Thoracic aorta (tissue), 2 donors: ENCODE measurements around the gene FNIP2. TPM values are rescaled to one million over a fixed set of nuclear protein-coding genes. Genes with fewer than 3 reads are reported as not detected.

Source experiments
- ATAC-seq: fragments of 150-250 bp; one replicate; pipeline ENCODE4 v1.8.0; 2017; ENCODE audit warnings: low read depth; ENCODE audit not compliant: insufficient number of reproducible peaks, low FRiP score
- DNase-seq: peaks from one replicate; pipeline ENCODE4 v3.0.0-alpha.2; 2020; ENCODE audit warnings: low spot score
- H3K27ac ChIP-seq, 2 donors: fragments of 200-600 bp; sonication (generic); 1 replicate in 1 of 2; 2 replicates in 1 of 2; pipeline ENCODE4 v1.5.1; 2016; ENCODE audit warnings: mild to moderate bottlenecking in 2 of 2, moderate library complexity in 2 of 2
- H3K27me3 ChIP-seq: fragments of 200-600 bp; sonication (generic); replicated peaks from 2 replicates; pipeline ENCODE4 v1.6.0; 2016; ENCODE audit warnings: mild to moderate bottlenecking; ENCODE audit not compliant: insufficient read depth
- H3K36me3 ChIP-seq: fragments of 200-600 bp; sonication (generic); one replicate; pipeline ENCODE4 v1.5.1; 2016
- H3K4me1 ChIP-seq, 2 donors: fragments of 200-600 bp; sonication (generic); 1 replicate in 1 of 2; 2 replicates in 1 of 2; pipeline versions ENCODE4 v1.5.1 to v1.6.0; 2016; ENCODE audit warnings: low read depth in 2 of 2, mild to moderate bottlenecking in 1 of 2; ENCODE audit not compliant: control insufficient read depth in 1 of 2
- H3K4me3 ChIP-seq: fragments of 200-600 bp; sonication (generic); 2 replicates; pipeline ENCODE4 v1.5.1; 2016; ENCODE audit warnings: mild to moderate bottlenecking
- H3K9me3 ChIP-seq: fragments of 200-600 bp; sonication (generic); 2 replicates; pipeline ENCODE4 v1.5.1; 2016
- CTCF ChIP-seq: fragments of 200-600 bp; sonication (generic); IDR thresholded peaks from one replicate; pipeline ENCODE4 v1.5.1; 2019; ENCODE audit warnings: antibody characterized with exemption
- total RNA-seq, 2 donors: library from RNA; depleted of rRNA; stranded (reverse); fragments of >200 nt; gene quantifications; one replicate each; pipeline versions ENCODE4 v1.1.0 to v1.2.3, GENCODE V29; 2016

FNIP2 gene
- total RNA-seq, 2 donors from 2014 or later: 47.9 to 121 TPM

GRCh38 chr4:158781963-158782362, 13.1 kb downstream of the FNIP2 start:
- no peak for DNase-seq
- no peak for TF ChIP-seq CTCF
- Histone ChIP-seq H3K36me3 (no peaks in the 10 kb centered on the region), H3K4me3 (no peak overlapping the region), H3K27me3 (no peaks in the 10 kb centered on the region), H3K9me3 (no peaks in the 10 kb centered on the region), H3K4me1 (peaks cover 50 to 86% of the 10 kb centered on the region in 2 donors), H3K27ac (peak overlapping the region in 1 of 2 donors; percentile 26)
- ATAC-seq: no peak

- Histone ChIP-seq H3K4me1 (peaks cover 52 to 86% of the 10 kb centered on the region in 2 donors), H3K4me3 (no peak overlapping the region)
- no peak for ATAC-seq
Measured at GRCh38 chr4:158782551-158783360, 13.9 kb downstream of the FNIP2 start.

GRCh38 chr4:158783785-158784184, 15.0 kb downstream of the FNIP2 start:
- Histone ChIP-seq H3K27me3 (no peaks in the 10 kb centered on the region), H3K36me3 (no peaks in the 10 kb centered on the region), H3K27ac (peak overlapping the region; percentile 3 to 39), H3K4me1 (peaks cover 59 to 87% of the 10 kb centered on the region in 2 donors), H3K4me3 (no peak overlapping the region), H3K9me3 (no peaks in the 10 kb centered on the region)
- no peak for TF ChIP-seq CTCF
- no peak for ATAC-seq
- no peak for DNase-seq

More at GRCh38 chr4:158782551-158783360, 13.9 kb downstream of the FNIP2 start:
- Histone ChIP-seq H3K9me3 (no peaks in the 10 kb centered on the region), H3K36me3 (no peaks in the 10 kb centered on the region), H3K27me3 (no peaks in the 10 kb centered on the region), H3K27ac (peak overlapping the region; percentile 26 to 39)
- DNase-seq: no peak
- no peak for TF ChIP-seq CTCF

GRCh38 chr4:158785718-158786117, 16.9 kb downstream of the FNIP2 start:
- peak overlapping the region; percentile 49 to 51 for H3K27ac ChIP-seq
- DNase-seq (no peak), ATAC-seq (no peak)
- no peak for TF ChIP-seq CTCF
- peaks cover 61 to 83% of the 10 kb centered on the region in 2 donors for H3K4me1 ChIP-seq
- H3K9me3 ChIP-seq: no peaks in the 10 kb centered on the region
- peak overlapping the region; percentile 22 for H3K4me3 ChIP-seq
- no peaks in the 10 kb centered on the region for H3K36me3 ChIP-seq
- no peaks in the 10 kb centered on the region for H3K27me3 ChIP-seq

GRCh38 chr4:158786121-158786601, 17.3 kb downstream of the FNIP2 start:
- peaks cover 61 to 86% of the 10 kb centered on the region in 2 donors for H3K4me1 ChIP-seq
- ATAC-seq (no peak), DNase-seq (no peak)
- H3K9me3 ChIP-seq: no peaks in the 10 kb centered on the region
- TF ChIP-seq CTCF: no peak
- peak overlapping the region; percentile 22 for H3K4me3 ChIP-seq
- no peaks in the 10 kb centered on the region for H3K27me3 ChIP-seq
- H3K27ac ChIP-seq: peak overlapping the region; percentile 49 to 51
- H3K36me3 ChIP-seq: no peaks in the 10 kb centered on the region
